Endodermal cell (in vitro differentiated cells): ENCODE data around the gene DCD. TPM values are rescaled to one million over a fixed set of nuclear protein-coding genes. Genes with fewer than 3 reads are reported as not detected.

ENCODE experiments used
- DNase-seq: peaks from one replicate; pipeline ENCODE4 v3.0.0-alpha.2; 2017
- H3K27ac ChIP-seq: 2 replicates; pipeline ENCODE4 v1.5.1; 2013; ENCODE audit warnings: mild to moderate bottlenecking, low read depth, low read length, moderate library complexity
- H3K27me3 ChIP-seq: 2 replicates; pipeline ENCODE4 v1.6.1; 2013; ENCODE audit warnings: mild to moderate bottlenecking, low read length, moderate library complexity; ENCODE audit not compliant: insufficient read depth, control insufficient read depth, poor library complexity, severe bottlenecking
- H3K36me3 ChIP-seq: 2 replicates; pipeline ENCODE4 v1.7.0; 2013; ENCODE audit warnings: mild to moderate bottlenecking, low read length, moderate library complexity; ENCODE audit not compliant: control insufficient read depth, insufficient read depth
- H3K4me1 ChIP-seq: one replicate; pipeline ENCODE4 v1.7.0; 2013; ENCODE audit warnings: low read length; ENCODE audit not compliant: control insufficient read depth, insufficient read depth
- H3K4me3 ChIP-seq: 2 replicates; pipeline ENCODE4 v1.5.1; 2013; ENCODE audit warnings: mild to moderate bottlenecking, low read length, moderate library complexity
- H3K9ac ChIP-seq: 2 replicates; pipeline ENCODE4 v1.6.1; 2013; ENCODE audit warnings: mild to moderate bottlenecking, low read length, moderate library complexity; ENCODE audit not compliant: poor library complexity, severe bottlenecking; ENCODE audit errors: extremely low read depth
- H3K9me3 ChIP-seq: 2 replicates; pipeline ENCODE4 v1.6.1; 2013; ENCODE audit warnings: mild to moderate bottlenecking, low read length, moderate library complexity; ENCODE audit not compliant: control insufficient read depth
- H3K27ac Mint-ChIP-seq: 2 replicates; pipeline ENCODE4 v1.8.0; 2020; ENCODE audit warnings: mixed read lengths
- H3K27me3 Mint-ChIP-seq: 2 replicates; pipeline ENCODE4 v1.8.0; 2021; ENCODE audit warnings: mild to moderate bottlenecking, mixed read lengths; ENCODE audit not compliant: insufficient read depth
- H3K36me3 Mint-ChIP-seq: 2 replicates; pipeline ENCODE4 v1.8.0; 2020; ENCODE audit warnings: low read depth, mixed read lengths
- H3K4me1 Mint-ChIP-seq: 2 replicates; pipeline ENCODE4 v1.8.0; 2020; ENCODE audit warnings: mixed read lengths
- H3K4me3 Mint-ChIP-seq: 2 replicates; pipeline ENCODE4 v1.8.0; 2020; ENCODE audit warnings: mild to moderate bottlenecking, moderate library complexity, mixed read lengths
- H3K9me3 Mint-ChIP-seq: 2 replicates; pipeline ENCODE4 v1.8.0; 2020; ENCODE audit warnings: mild to moderate bottlenecking, mixed read lengths
- CTCF ChIP-seq: fragments of 200-600 bp; sonication (generic); conservative IDR thresholded peaks from 2 replicates; pipeline ENCODE4 v1.5.0; 2021; ENCODE audit warnings: antibody characterized with exemption, mild to moderate bottlenecking
- WGBS, 2 experiments: methylation state at CpG; one replicate each; pipeline versions ENCODE4 v1.1.5 to v1.1.7; 2013; ENCODE audit warnings: missing lambda C conversion rate in 2 of 2, mixed read lengths in 1 of 2; ENCODE audit not compliant: insufficient coverage in 1 of 2, insufficient read length in 1 of 2; 5-methylcytosine and 5-hydroxymethylcytosine counted together
- total RNA-seq, 2 donors: library from RNA; stranded (reverse); fragmentation: NEBNext Ultra II Directional in 1 of 2; extraction: Animal tissue kit (Norgen Biotek cat#: 25700) in 1 of 2; gene quantifications; 2 replicates in 1 of 2; 3 replicates in 1 of 2; pipeline ENCODE4 v1.2.1, GENCODE V29; 2021

DCD gene
- total RNA-seq, 2 donors from 2014 or later, result not detected

DNA sequence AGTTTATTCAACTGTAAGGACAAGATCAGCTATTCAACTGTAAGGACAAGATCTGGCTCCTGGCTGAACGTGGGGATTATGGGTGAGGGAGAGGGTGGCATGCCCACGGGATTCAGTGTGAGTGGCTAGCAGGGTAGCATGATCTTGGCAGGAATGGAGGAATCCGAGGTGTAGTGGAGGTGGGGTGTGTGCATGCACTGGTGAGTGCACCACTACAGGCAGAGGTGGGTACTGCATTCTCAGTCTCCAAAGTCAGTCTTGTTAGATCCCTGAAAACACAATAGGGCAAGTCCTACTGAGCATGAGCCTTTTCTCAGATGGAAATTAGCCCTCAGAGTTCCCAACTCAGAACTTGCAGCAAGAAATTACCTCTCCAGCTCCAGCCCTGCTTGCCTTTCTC lies 32.2 kb upstream of the DCD start:
- peaks cover 13% of the 10 kb centered on the region for H3K4me1 ChIP-seq
- 84 to 85% methylated on average over 3 of the region's 3 CpGs for WGBS, 2 experiments
- H3K4me3 Mint-ChIP-seq, result no peak overlapping the region
- no peak overlapping the region for H3K9ac ChIP-seq
- no peaks in the 10 kb centered on the region for H3K27me3 ChIP-seq
- no peaks in the 10 kb centered on the region for H3K36me3 Mint-ChIP-seq
- peaks cover 59% of the 10 kb centered on the region for H3K4me1 Mint-ChIP-seq
- no peaks in the 10 kb centered on the region for H3K36me3 ChIP-seq
- H3K9me3 Mint-ChIP-seq, result peaks cover 3% of the 10 kb centered on the region
- peak; percentile 96 for DNase-seq
- peaks cover 7% of the 10 kb centered on the region for H3K27me3 Mint-ChIP-seq
- no peak overlapping the region for H3K4me3 ChIP-seq
- H3K9me3 ChIP-seq, result no peaks in the 10 kb centered on the region
- H3K27ac Mint-ChIP-seq, result peak overlapping the region; percentile 72
- TF ChIP-seq CTCF, result peak; percentile 79
- no peak overlapping the region for H3K27ac ChIP-seq

- H3K36me3 ChIP-seq, result no peaks in the 10 kb centered on the region
- H3K9me3 ChIP-seq, result no peaks in the 10 kb centered on the region
- no peak overlapping the region for H3K4me3 Mint-ChIP-seq
- H3K4me3 ChIP-seq, result no peak overlapping the region
- no peaks in the 10 kb centered on the region for H3K27me3 ChIP-seq
- H3K27ac Mint-ChIP-seq, result no peak overlapping the region
- no peaks in the 10 kb centered on the region for H3K36me3 Mint-ChIP-seq
- TF ChIP-seq CTCF, result no peak
- peak; percentile 65 for DNase-seq
- 87 to 91% methylated on average over 4 to 5 of the region's 5 CpGs for WGBS, 2 experiments
- no peaks in the 10 kb centered on the region for H3K4me1 ChIP-seq
- no peak overlapping the region for H3K27ac ChIP-seq
- peaks cover 3% of the 10 kb centered on the region for H3K9me3 Mint-ChIP-seq
- H3K9ac ChIP-seq, result no peak overlapping the region
- H3K4me1 Mint-ChIP-seq, result peaks cover 36% of the 10 kb centered on the region
- H3K27me3 Mint-ChIP-seq, result peaks cover 7% of the 10 kb centered on the region
Observed at GRCh38 chr12:54678131-54678530, 30.0 kb upstream of the DCD start.

DNA sequence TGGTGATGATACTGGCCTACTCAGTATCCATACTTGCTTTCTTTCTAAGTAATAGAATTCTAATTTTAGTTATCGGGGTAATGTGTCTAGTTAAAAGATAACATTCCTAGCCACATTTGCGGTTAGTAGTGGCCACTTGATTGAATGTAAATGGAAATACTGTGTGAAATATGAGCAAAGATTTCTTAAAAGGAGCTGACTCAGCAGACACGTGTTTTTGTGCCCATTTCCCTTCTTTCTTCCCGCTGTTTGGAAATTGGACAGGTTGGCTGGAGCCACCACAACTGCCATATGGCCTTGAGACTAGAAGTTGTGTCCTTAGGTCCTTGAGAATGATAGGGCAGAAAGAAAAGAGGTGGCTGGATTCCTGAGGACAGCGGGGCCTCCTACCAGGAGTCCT lies 19.8 kb upstream of the DCD start:
- no peaks in the 10 kb centered on the region for H3K9me3 Mint-ChIP-seq
- H3K27me3 Mint-ChIP-seq, result no peaks in the 10 kb centered on the region
- DNase-seq, result no peak
- no peak for TF ChIP-seq CTCF
- H3K9me3 ChIP-seq, result no peaks in the 10 kb centered on the region
- H3K36me3 ChIP-seq, result no peaks in the 10 kb centered on the region
- H3K4me3 Mint-ChIP-seq, result no peak overlapping the region
- H3K27ac Mint-ChIP-seq, result no peak overlapping the region
- H3K4me1 Mint-ChIP-seq, result peaks cover 3% of the 10 kb centered on the region
- WGBS, 2 experiments, result 90 to 98% methylated on average over 4 to 5 of the region's 5 CpGs
- H3K36me3 Mint-ChIP-seq, result no peaks in the 10 kb centered on the region
- H3K4me3 ChIP-seq, result no peak overlapping the region
- no peaks in the 10 kb centered on the region for H3K4me1 ChIP-seq
- H3K9ac ChIP-seq, result no peak overlapping the region
- H3K27me3 ChIP-seq, result no peaks in the 10 kb centered on the region
- no peak overlapping the region for H3K27ac ChIP-seq
